ENCODE results near the gene C2orf78.

- no peak for TF ChIP-seq POLR2A (IDR thresholded peaks at IDR 0.05)
- TF ChIP-seq, protein P1, sequence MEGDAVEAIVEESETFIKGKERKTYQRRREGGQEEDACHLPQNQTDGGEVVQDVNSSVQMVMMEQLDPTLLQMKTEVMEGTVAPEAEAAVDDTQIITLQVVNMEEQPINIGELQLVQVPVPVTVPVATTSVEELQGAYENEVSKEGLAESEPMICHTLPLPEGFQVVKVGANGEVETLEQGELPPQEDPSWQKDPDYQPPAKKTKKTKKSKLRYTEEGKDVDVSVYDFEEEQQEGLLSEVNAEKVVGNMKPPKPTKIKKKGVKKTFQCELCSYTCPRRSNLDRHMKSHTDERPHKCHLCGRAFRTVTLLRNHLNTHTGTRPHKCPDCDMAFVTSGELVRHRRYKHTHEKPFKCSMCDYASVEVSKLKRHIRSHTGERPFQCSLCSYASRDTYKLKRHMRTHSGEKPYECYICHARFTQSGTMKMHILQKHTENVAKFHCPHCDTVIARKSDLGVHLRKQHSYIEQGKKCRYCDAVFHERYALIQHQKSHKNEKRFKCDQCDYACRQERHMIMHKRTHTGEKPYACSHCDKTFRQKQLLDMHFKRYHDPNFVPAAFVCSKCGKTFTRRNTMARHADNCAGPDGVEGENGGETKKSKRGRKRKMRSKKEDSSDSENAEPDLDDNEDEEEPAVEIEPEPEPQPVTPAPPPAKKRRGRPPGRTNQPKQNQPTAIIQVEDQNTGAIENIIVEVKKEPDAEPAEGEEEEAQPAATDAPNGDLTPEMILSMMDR (IDR thresholded peaks at IDR 0.05): no peak
Observed at GRCh38 chr2:73746015-73746876, 37.7 kb upstream of the C2orf78 start.
